ENCODE measurements around the gene BCL2. TPM values are rescaled to one million over a fixed set of nuclear protein-coding genes. Genes with fewer than 3 reads are reported as not detected.

Gene BCL2
- total RNA-seq, 1 donor from 2014 or later: 5.2 TPM

- Histone ChIP-seq H3K4me3 (ENCODE audit: low read depth, low read length) (no peak overlapping the region), H3K27me3 (ENCODE audit: control insufficient read depth, insufficient read depth, low read length) (no peaks in the 10 kb centered on the region), H3K36me3 (ENCODE audit: control insufficient read depth, insufficient read depth, low read length) (no peaks in the 10 kb centered on the region)
- DNase-seq (ENCODE audit: low read depth): no peak
- TF ChIP-seq, protein P1, sequence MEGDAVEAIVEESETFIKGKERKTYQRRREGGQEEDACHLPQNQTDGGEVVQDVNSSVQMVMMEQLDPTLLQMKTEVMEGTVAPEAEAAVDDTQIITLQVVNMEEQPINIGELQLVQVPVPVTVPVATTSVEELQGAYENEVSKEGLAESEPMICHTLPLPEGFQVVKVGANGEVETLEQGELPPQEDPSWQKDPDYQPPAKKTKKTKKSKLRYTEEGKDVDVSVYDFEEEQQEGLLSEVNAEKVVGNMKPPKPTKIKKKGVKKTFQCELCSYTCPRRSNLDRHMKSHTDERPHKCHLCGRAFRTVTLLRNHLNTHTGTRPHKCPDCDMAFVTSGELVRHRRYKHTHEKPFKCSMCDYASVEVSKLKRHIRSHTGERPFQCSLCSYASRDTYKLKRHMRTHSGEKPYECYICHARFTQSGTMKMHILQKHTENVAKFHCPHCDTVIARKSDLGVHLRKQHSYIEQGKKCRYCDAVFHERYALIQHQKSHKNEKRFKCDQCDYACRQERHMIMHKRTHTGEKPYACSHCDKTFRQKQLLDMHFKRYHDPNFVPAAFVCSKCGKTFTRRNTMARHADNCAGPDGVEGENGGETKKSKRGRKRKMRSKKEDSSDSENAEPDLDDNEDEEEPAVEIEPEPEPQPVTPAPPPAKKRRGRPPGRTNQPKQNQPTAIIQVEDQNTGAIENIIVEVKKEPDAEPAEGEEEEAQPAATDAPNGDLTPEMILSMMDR (IDR thresholded peaks at IDR 0.05; ENCODE audit: insufficient read depth, low read length, poor library complexity, severe bottlenecking): no peak
Observed at GRCh38 chr18:63099091-63099840, 220.3 kb downstream of the BCL2 start.

DNA sequence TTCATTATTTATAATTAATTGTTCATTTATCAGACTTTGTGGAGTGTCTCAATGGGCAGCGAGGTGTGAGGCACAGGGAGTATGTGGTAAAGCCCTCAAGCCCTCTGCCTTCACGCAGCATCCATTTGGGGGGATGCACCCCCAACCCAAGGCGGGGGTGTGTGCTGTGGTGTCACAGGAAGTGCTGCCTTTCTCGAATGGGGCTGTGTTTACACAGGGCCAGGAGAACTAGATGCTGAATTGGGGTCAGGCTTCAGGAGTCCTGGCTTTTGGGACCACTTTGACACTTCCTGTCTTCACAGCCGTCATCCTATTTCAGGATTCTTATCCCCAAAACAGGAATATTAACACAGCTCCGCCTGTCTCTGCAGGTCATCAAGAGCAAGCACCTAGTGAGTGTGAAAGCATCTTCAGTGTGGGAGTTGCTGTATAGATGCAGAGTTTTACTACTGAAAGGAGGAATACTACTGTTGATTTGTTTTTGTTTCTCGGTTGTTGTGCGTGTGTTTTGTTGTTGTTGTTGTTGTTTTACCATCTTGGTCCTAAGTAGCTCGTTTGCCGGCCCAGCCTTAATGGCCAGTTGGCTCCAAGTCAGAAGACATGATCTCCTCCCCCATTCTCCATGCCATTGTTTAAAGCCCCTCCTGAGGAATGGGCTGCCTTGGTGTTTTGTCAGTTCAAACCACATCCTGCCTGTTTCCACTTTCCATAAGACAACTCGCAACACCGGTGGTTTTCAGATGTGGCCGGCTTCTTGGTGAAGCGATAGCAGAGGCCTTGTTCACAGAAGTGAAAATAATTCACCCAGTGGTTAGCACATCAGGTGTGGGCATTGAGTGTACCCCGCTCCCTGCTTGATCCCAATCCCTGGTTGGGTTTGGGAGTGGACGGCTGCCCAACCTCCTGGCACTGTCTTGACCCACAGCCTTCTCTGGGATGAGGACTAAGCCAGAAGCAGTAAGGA is 221.3 kb downstream of the BCL2 start:
- no peak for DNase-seq (ENCODE audit: low read depth)
- Histone ChIP-seq H3K36me3 (ENCODE audit: control insufficient read depth, insufficient read depth, low read length) (no peaks in the 10 kb centered on the region), H3K4me3 (ENCODE audit: low read depth, low read length) (no peak overlapping the region), H3K27me3 (ENCODE audit: control insufficient read depth, insufficient read depth, low read length) (no peaks in the 10 kb centered on the region)
- TF ChIP-seq, protein P1 (IDR thresholded peaks at IDR 0.05; ENCODE audit: insufficient read depth, low read length, poor library complexity, severe bottlenecking): no peak

GRCh38 chr18:63097178-63097577 is 222.4 kb downstream of the BCL2 start:
- Histone ChIP-seq H3K36me3 (ENCODE audit: control insufficient read depth, insufficient read depth, low read length) (no peaks in the 10 kb centered on the region), H3K27me3 (ENCODE audit: control insufficient read depth, insufficient read depth, low read length) (no peaks in the 10 kb centered on the region), H3K4me3 (ENCODE audit: low read depth, low read length) (no peak overlapping the region)
- TF ChIP-seq, protein P1 (IDR thresholded peaks at IDR 0.05; ENCODE audit: insufficient read depth, low read length, poor library complexity, severe bottlenecking): no peak
- no peak for DNase-seq (ENCODE audit: low read depth)

DNA sequence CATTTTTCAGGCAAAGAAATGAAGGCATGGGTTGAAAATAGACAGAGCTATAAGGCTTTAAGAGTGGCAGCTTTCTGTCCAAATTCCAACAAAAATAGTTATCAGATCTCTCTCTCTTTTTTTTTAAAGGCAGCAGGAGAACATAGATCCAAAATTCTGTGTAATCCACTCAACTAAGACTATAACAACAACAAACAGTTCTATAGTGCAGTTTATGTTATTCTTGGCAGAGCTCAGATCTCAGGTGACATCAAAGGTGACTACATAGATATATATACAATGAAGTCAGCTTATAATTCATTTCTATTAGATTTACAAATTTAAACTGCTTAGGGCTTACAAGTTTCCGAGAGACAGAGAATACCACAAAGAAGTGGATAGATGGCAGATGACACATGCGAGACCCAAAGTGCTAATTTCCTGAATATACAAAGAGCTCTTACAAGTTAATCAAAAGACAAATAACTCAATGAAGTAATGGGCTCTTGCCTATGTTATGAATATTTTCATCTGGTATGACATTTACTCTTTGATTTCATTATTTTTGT is 223.2 kb downstream of the BCL2 start:
- DNase-seq (ENCODE audit: low read depth): no peak
- Histone ChIP-seq H3K27me3 (ENCODE audit: control insufficient read depth, insufficient read depth, low read length) (no peaks in the 10 kb centered on the region), H3K4me3 (ENCODE audit: low read depth, low read length) (no peak overlapping the region), H3K36me3 (ENCODE audit: control insufficient read depth, insufficient read depth, low read length) (no peaks in the 10 kb centered on the region)
- TF ChIP-seq, protein P1 (IDR thresholded peaks at IDR 0.05; ENCODE audit: insufficient read depth, low read length, poor library complexity, severe bottlenecking): no peak

- no peak for DNase-seq (ENCODE audit: low read depth)
Observed at GRCh38 chr18:63095768-63096167, 223.8 kb downstream of the BCL2 start.

More at GRCh38 chr18:63095768-63096167, 223.8 kb downstream of the BCL2 start:
- H3K4me3 ChIP-seq (ENCODE audit: low read depth, low read length): no peak overlapping the region
- TF ChIP-seq, protein P1 (IDR thresholded peaks at IDR 0.05; ENCODE audit: insufficient read depth, low read length, poor library complexity, severe bottlenecking): no peak
- no peaks in the 10 kb centered on the region for H3K36me3 ChIP-seq (ENCODE audit: control insufficient read depth, insufficient read depth, low read length)
- no peaks in the 10 kb centered on the region for H3K27me3 ChIP-seq (ENCODE audit: control insufficient read depth, insufficient read depth, low read length)
